H1 (cell line): ENCODE results near the gene PRKAG1. TPM values are rescaled to one million over a fixed set of nuclear protein-coding genes. Genes with fewer than 3 reads are reported as not detected.

ENCODE experiments used
- CTCF ChIA-PET: fragments of 300-600 bp; sonication (Branson Sonifier 250); formaldehyde crosslinking; loops from one replicate; lab custom pipeline; 2021; ENCODE audit not compliant: partially characterized antibody; lab: Charles Lee
- POLR2A ChIA-PET: fragments of 300-600 bp; sonication (Branson Sonifier 250); formaldehyde crosslinking; loops from one replicate; lab custom pipeline; 2021; ENCODE audit warnings: inconsistent platforms; ENCODE audit not compliant: partially characterized antibody; lab: Charles Lee
- DNase-seq, 2 experiments: peaks; one replicate each; pipeline versions ENCODE4 v3.0.0 to v3.0.0-alpha.2; 2010 to 2022; ENCODE audit warnings: low spot score in 2 of 2, low read depth in 1 of 2, mixed read lengths in 1 of 2
- FAIRE-seq: peaks from 2 replicates; lab custom pipeline; 2011; peaks lifted over from hg19 to GRCh38; lab: Jason Lieb, UNC
- H2AFZ ChIP-seq: 2 replicates; pipeline ENCODE4 v1.8.1; 2012; ENCODE audit warnings: low read length, inconsistent platforms
- H2AK5ac ChIP-seq: 2 replicates; pipeline ENCODE4 v1.6.1; 2013; ENCODE audit warnings: low read depth, low read length
- H2BK120ac ChIP-seq: replicated peaks from 2 replicates; pipeline ENCODE3; 2013; ENCODE audit warnings: low read depth, low read length, inconsistent platforms
- H2BK12ac ChIP-seq: 2 replicates; pipeline ENCODE4 v1.6.1; 2013; ENCODE audit warnings: low read depth, low read length
- H2BK15ac ChIP-seq: 2 replicates; pipeline ENCODE4 v1.6.1; 2013; ENCODE audit warnings: low read length
- H2BK20ac ChIP-seq: 2 replicates; pipeline ENCODE4 v1.6.1; 2013; ENCODE audit warnings: low read length
- H2BK5ac ChIP-seq: 2 replicates; pipeline ENCODE4 v1.6.1; 2013; ENCODE audit warnings: low read depth, low read length
- H3K14ac ChIP-seq: 2 replicates; pipeline ENCODE4 v1.6.1; 2013; ENCODE audit warnings: inconsistent platforms; ENCODE audit not compliant: insufficient read length
- H3K18ac ChIP-seq: 2 replicates; pipeline ENCODE4 v1.6.1; 2013; ENCODE audit warnings: low read length; ENCODE audit errors: extremely low read depth
- H3K23ac ChIP-seq: 2 replicates; pipeline ENCODE4 v1.6.1; 2013; ENCODE audit warnings: inconsistent platforms; ENCODE audit not compliant: insufficient read length
- H3K23me2 ChIP-seq: 2 replicates; pipeline ENCODE4 v1.6.1; 2013; ENCODE audit warnings: low read depth, low read length
- H3K27ac ChIP-seq: 2 replicates; pipeline ENCODE4 v1.6.1; 2011; ENCODE audit warnings: low read depth, low read length, inconsistent platforms
- H3K27me3 ChIP-seq, 4 experiments: replicated peaks in 1 of 4; 1 replicate in 1 of 4; 2 replicates in 3 of 4; pipeline versions ENCODE4 v1.6.1 to v1.8.1; 2011 to 2013; ENCODE audit warnings: low read length in 3 of 4, mild to moderate bottlenecking in 3 of 4, inconsistent platforms in 2 of 4, mixed read lengths in 2 of 4, moderate library complexity in 1 of 4; ENCODE audit not compliant: control insufficient read depth in 3 of 4, insufficient read depth in 3 of 4; ENCODE audit errors: extremely low read depth in 1 of 4
- H3K36me3 ChIP-seq, 4 experiments: 2 replicates each; pipeline versions ENCODE4 v1.6.1 to v1.8.1; 2011 to 2013; ENCODE audit warnings: mild to moderate bottlenecking in 4 of 4, low read length in 3 of 4, moderate library complexity in 2 of 4, control low read depth in 1 of 4, inconsistent platforms in 1 of 4; ENCODE audit not compliant: insufficient read depth in 4 of 4, control insufficient read depth in 2 of 4
- H3K4ac ChIP-seq: replicated peaks from 2 replicates; pipeline ENCODE3; 2013; ENCODE audit warnings: low read length, low read depth, mixed read lengths, inconsistent platforms; ENCODE audit not compliant: insufficient read length
- H3K4me1 ChIP-seq, 4 experiments: replicated peaks in 1 of 4; 1 replicate in 1 of 4; 2 replicates in 3 of 4; pipeline versions ENCODE4 v1.6.1 to v1.8.1; 2011 to 2013; ENCODE audit warnings: low read length in 3 of 4, inconsistent platforms in 2 of 4, mixed read lengths in 1 of 4; ENCODE audit not compliant: insufficient read depth in 4 of 4, control insufficient read depth in 3 of 4
- H3K4me2 ChIP-seq, 2 experiments: 2 replicates each; pipeline versions ENCODE4 v1.6.1 to v1.8.1; 2011 to 2013; ENCODE audit warnings: low read depth in 2 of 2, low read length in 2 of 2, control low read depth in 1 of 2, inconsistent platforms in 1 of 2, mild to moderate bottlenecking in 1 of 2; ENCODE audit not compliant: insufficient read depth in 1 of 2
- H3K4me3 ChIP-seq, 4 experiments: fragments of 200-600, 300-600 bp in 1 of 4; sonication (generic), shearing (Covaris generic), sonication (Bioruptor Twin) in 1 of 4; 2 replicates each; pipeline versions ENCODE4 v1.5.1 to v1.8.1; 2011 to 2016; ENCODE audit warnings: low read length in 4 of 4, low read depth in 3 of 4, control low read depth in 2 of 4, inconsistent platforms in 2 of 4, mild to moderate bottlenecking in 2 of 4, mixed read lengths in 1 of 4, moderate library complexity in 1 of 4; ENCODE audit not compliant: insufficient read depth in 2 of 4; ENCODE audit errors: extremely low read depth in 1 of 4
- H3K56ac ChIP-seq: replicated peaks from 2 replicates; pipeline ENCODE3; 2013; ENCODE audit warnings: low read depth, mild to moderate bottlenecking, mixed read lengths, low read length, inconsistent platforms; ENCODE audit not compliant: insufficient read length
- H3K79me1 ChIP-seq: 2 replicates; pipeline ENCODE4 v1.6.1; 2013; ENCODE audit warnings: low read depth, low read length, control low read depth
- H3K79me2 ChIP-seq, 2 experiments: 2 replicates each; pipeline versions ENCODE4 v1.6.1 to v1.8.1; 2012 to 2013; ENCODE audit warnings: low read length in 2 of 2, mild to moderate bottlenecking in 2 of 2, inconsistent platforms in 1 of 2; ENCODE audit not compliant: insufficient read depth in 2 of 2, control insufficient read depth in 1 of 2
- H3K9ac ChIP-seq, 4 experiments: replicated peaks in 1 of 4; 1 replicate in 1 of 4; 2 replicates in 3 of 4; pipeline versions ENCODE4 v1.6.1 to v1.8.1; 2011 to 2013; ENCODE audit warnings: low read depth in 3 of 4, low read length in 3 of 4, control low read depth in 2 of 4, mild to moderate bottlenecking in 2 of 4, moderate library complexity in 2 of 4, inconsistent platforms in 1 of 4; ENCODE audit errors: extremely low read depth in 1 of 4
- H3K9me3 ChIP-seq, 2 experiments: 2 replicates each; pipeline versions ENCODE4 v1.6.1 to v1.8.1; 2012 to 2013; ENCODE audit warnings: mild to moderate bottlenecking in 2 of 2, moderate library complexity in 2 of 2, control low read depth in 1 of 2, inconsistent platforms in 1 of 2, low read depth in 1 of 2, low read length in 1 of 2, mixed read lengths in 1 of 2; ENCODE audit not compliant: insufficient read depth in 2 of 2
- H4K20me1 ChIP-seq, 2 experiments: replicated peaks in 1 of 2; 2 replicates each; pipeline versions ENCODE3 to v1.8.1; 2011 to 2013; ENCODE audit warnings: inconsistent platforms in 2 of 2, low read length in 2 of 2, mild to moderate bottlenecking in 1 of 2; ENCODE audit not compliant: insufficient read depth in 2 of 2, control insufficient read depth in 1 of 2
- H4K5ac ChIP-seq: 2 replicates; pipeline ENCODE4 v1.6.1; 2013; ENCODE audit warnings: low read length, low read depth, mixed read lengths, inconsistent platforms; ENCODE audit not compliant: insufficient read length
- H4K8ac ChIP-seq: 2 replicates; pipeline ENCODE4 v1.8.0; 2013; ENCODE audit warnings: mild to moderate bottlenecking, moderate library complexity, low read length, inconsistent platforms; ENCODE audit not compliant: insufficient read depth; ENCODE audit errors: extremely low read depth
- H4K91ac ChIP-seq: replicated peaks from 2 replicates; pipeline ENCODE3; 2013; ENCODE audit warnings: low read length, mixed read lengths, inconsistent platforms; ENCODE audit not compliant: insufficient read length
- CTCF ChIP-seq, 3 experiments: IDR thresholded peaks; 1 replicate in 2 of 3; 2 replicates in 1 of 3; pipeline versions ENCODE4 v1.5.1 to v1.6.1; 2011; ENCODE audit warnings: low read length in 3 of 3, mild to moderate bottlenecking in 3 of 3, inconsistent platforms in 2 of 3, low read depth in 1 of 3, moderate library complexity in 1 of 3; ENCODE audit not compliant: insufficient read depth in 1 of 3; ENCODE audit errors: control extremely low read depth in 1 of 3
- HDAC2 ChIP-seq, 2 experiments: fragments of 300-600 bp in 1 of 2; sonication (generic) in 1 of 2; IDR thresholded peaks; 2 replicates each; pipeline ENCODE4 v1.6.1; 2011 to 2012; ENCODE audit warnings: low read depth in 2 of 2, low read length in 2 of 2, mild to moderate bottlenecking in 2 of 2, moderate library complexity in 2 of 2, borderline replicate concordance in 1 of 2, inconsistent platforms in 1 of 2
- KDM1A ChIP-seq: fragments of 200-600, 300-600 bp; sonication (generic); IDR thresholded peaks from 2 replicates; pipeline ENCODE4 v1.7.1; 2016; ENCODE audit warnings: mild to moderate bottlenecking, low read length, borderline replicate concordance
- KDM4A ChIP-seq: IDR thresholded peaks from one replicate; pipeline ENCODE4 v1.7.1; 2012; ENCODE audit warnings: low read depth, mild to moderate bottlenecking, moderate library complexity, low read length, inconsistent platforms; ENCODE audit not compliant: severe bottlenecking
- RFX5 ChIP-seq: IDR thresholded peaks from 2 replicates; pipeline ENCODE4 v1.6.1; 2011; ENCODE audit warnings: low read depth, low read length, improper control_type of control experiment, borderline replicate concordance
- SAP30 ChIP-seq: fragments of 300-600 bp; sonication (generic); IDR thresholded peaks from 2 replicates; pipeline ENCODE4 v1.7.1; 2012; ENCODE audit warnings: low read length, moderate library complexity, mild to moderate bottlenecking, inconsistent platforms; ENCODE audit not compliant: insufficient read depth, insufficient replicate concordance
- SIN3A ChIP-seq, 2 experiments: IDR thresholded peaks in 1 of 2; conservative IDR thresholded peaks in 1 of 2; 2 replicates each; pipeline ENCODE4 v1.6.1; 2011 to 2012; ENCODE audit warnings: low read length in 2 of 2, improper control_type of control experiment in 1 of 2, low read depth in 1 of 2, mild to moderate bottlenecking in 1 of 2
- TAF1 ChIP-seq: IDR thresholded peaks from 2 replicates; pipeline ENCODE4 v1.6.1; 2011; ENCODE audit warnings: mild to moderate bottlenecking, low read depth, low read length
- TCF12 ChIP-seq: IDR thresholded peaks from 2 replicates; pipeline ENCODE4 v1.6.1; 2011; ENCODE audit warnings: low read depth, mild to moderate bottlenecking, low read length
- TEAD4 ChIP-seq: IDR thresholded peaks from 2 replicates; pipeline ENCODE4 v1.6.1; 2012; ENCODE audit warnings: low read depth, low read length, inconsistent platforms, mixed read lengths
- WGBS, 2 experiments: shearing (Covaris generic) in 1 of 2; methylation state at CpG; one replicate each; pipeline versions ENCODE4 v1.1.6 to v1.1.7; 2013 to 2015; ENCODE audit warnings: low lambda C conversion rate in 2 of 2, mixed read lengths in 2 of 2, inconsistent platforms in 1 of 2, low coverage in 1 of 2, missing lambda C conversion rate in 1 of 2; ENCODE audit not compliant: insufficient replicate concordance in 2 of 2, insufficient coverage in 1 of 2, insufficient read length in 1 of 2; ENCODE audit errors: extremely low coverage in 1 of 2, missing lambda C conversion rate in 1 of 2; 5-methylcytosine and 5-hydroxymethylcytosine counted together
- polyA plus RNA-seq, 7 experiments: library from polyadenylated mRNA; depleted of rRNA in 3 of 7; stranded (reverse) in 5 of 7; unstranded in 2 of 7; fragments of >200 nt in 5 of 7; fragments of 200-250 nt in 2 of 7; gene quantifications; 1 replicate in 5 of 7; 2 replicates in 1 of 7; 4 replicates in 1 of 7; pipeline versions ENCODE4 v1.2.1 to v1.2.3, GENCODE V29; 2011 to 2013; ENCODE audit warnings: missing spikeins in 2 of 7, mixed read lengths in 2 of 7
- total RNA-seq: library from RNA; stranded (reverse); fragmentation: NEBNext Ultra II Directional; extraction: Animal tissue kit (Norgen Biotek cat#: 25700); gene quantifications from 2 replicates; pipeline ENCODE4 v1.2.1, GENCODE V29; 2021

Gene PRKAG1
- total and polyA plus RNA-seq, 2 of the 8 experiments (the other 6 are each of a cell fraction or from before 2014, with no cell fraction given), result 38.6 to 57.5 TPM

GRCh38 chr12:49054096-49054495 lies 35.5 kb upstream of the PRKAG1 start:
- Histone ChIP-seq H3K23me2 (peaks cover 10% of the 10 kb centered on the region; the same call in 1 of the 2 replicates), H4K8ac (no peak overlapping the region; the same call in 1 of the 2 replicates), H3K36me3 (peaks cover 40 to 61% (median 55%) of the 10 kb centered on the region in 4 experiments), H3K23ac (no peak overlapping the region), H3K4me1 (peaks cover 9 to 34% (median 12%) of the 10 kb centered on the region in 4 experiments), H4K5ac (no peak overlapping the region), H2AK5ac (no peak overlapping the region), H3K79me2 (peaks cover 44 to 57% of the 10 kb centered on the region in 2 experiments), H3K9me3 (no peaks in the 10 kb centered on the region), H3K79me1 (peaks cover 32% of the 10 kb centered on the region), H3K18ac (no peak overlapping the region), H2BK120ac (no peak overlapping the region), H2BK12ac (no peak overlapping the region), H4K20me1 (peaks cover 43 to 71% of the 10 kb centered on the region in 2 experiments), H3K14ac (no peak overlapping the region), H2BK20ac (no peak overlapping the region), H3K4me3 (no peak overlapping the region), H3K56ac (no peak overlapping the region), H2AFZ (no peak overlapping the region), H3K4me2 (no peak overlapping the region), H2BK5ac (no peak overlapping the region), H2BK15ac (no peak overlapping the region), H3K4ac (no peak overlapping the region), H3K27me3 (no peaks in the 10 kb centered on the region), H3K27ac (no peak overlapping the region), H4K91ac (no peak overlapping the region), H3K9ac (no peak overlapping the region)
- 93% methylated on average over 5 of the region's 5 CpGs; no CpG with 5 or more reads in 1 of the 2 experiments for WGBS, 2 experiments
- ChIA-PET POLR2A (interaction anchor here (1.1 to 2.4 kb wide), 3 partner anchors 9 to 21 kb away, joined by 3 to 13 read pairs (median 5); no protein-coding TSS in a partner anchor), CTCF (interaction anchor here (0.6 to 3.2 kb wide), 5 partner anchors 9 to 87 kb away, joined by 3 to 35 read pairs (median 4); partner anchors contain the start of gene RHEBL1)
- no peak for FAIRE-seq
- DNase-seq, result no peak
- TF ChIP-seq TAF1 (no peak), TCF12 (no peak), KDM1A (no peak), SAP30 (no peak), HDAC2 (IDR thresholded peaks at IDR 0.05; ENCODE audit: borderline replicate concordance in 1 of 2, low read depth in 2 of 2, low read length in 2 of 2) (no peak), CTCF (IDR thresholded peaks at IDR 0.05; ENCODE audit: control extremely low read depth in 1 of 3, insufficient read depth in 1 of 3, low read depth in 1 of 3, low read length in 3 of 3) (no peak), TEAD4 (no peak), KDM4A (no peak), RFX5 (no peak), SIN3A (conservative IDR thresholded peaks at IDR 0.05 in 1 of 2, IDR thresholded peaks at IDR 0.05 in 1 of 2; ENCODE audit: low read depth in 1 of 2, low read length in 2 of 2) (no peak)
